Spleen (tissue), 11 donors: ENCODE measurements around the gene SETD1A. TPM values are rescaled to one million over a fixed set of nuclear protein-coding genes. Genes with fewer than 3 reads are reported as not detected.
A peak's percentile ranks its signal among the peaks of the same experiment; 100 is the strongest.

ENCODE experiments used
- DNase-seq: peaks from one replicate; pipeline ENCODE4 v3.0.0-alpha.2; 2020
- H3K27ac ChIP-seq, 8 donors: fragments of 200-600 bp; sonication (generic) in 7 of 8; 1 replicate in 4 of 8; 2 replicates in 4 of 8; pipeline versions ENCODE4 v1.5.0 to v1.8.0; 2016 to 2021; ENCODE audit warnings: inconsistent platforms in 4 of 8, mild to moderate bottlenecking in 4 of 8, moderate library complexity in 1 of 8
- H3K27me3 ChIP-seq, 7 donors: fragments of 200-600 bp; sonication (generic) in 6 of 7; replicated peaks in 1 of 7; 1 replicate in 4 of 7; 2 replicates in 3 of 7; pipeline versions ENCODE4 v1.5.0 to v1.8.0; 2016 to 2021; ENCODE audit warnings: inconsistent platforms in 3 of 7, mild to moderate bottlenecking in 1 of 7
- H3K36me3 ChIP-seq, 6 donors: fragments of 200-600 bp; sonication (generic) in 5 of 6; 1 replicate in 4 of 6; 2 replicates in 2 of 6; pipeline versions ENCODE4 v1.5.0 to v1.8.0; 2016 to 2021; ENCODE audit warnings: inconsistent platforms in 2 of 6
- H3K4me1 ChIP-seq, 6 donors: fragments of 200-600 bp; sonication (generic) in 5 of 6; 1 replicate in 3 of 6; 2 replicates in 3 of 6; pipeline versions ENCODE4 v1.5.0 to v1.8.0; 2016 to 2021; ENCODE audit warnings: inconsistent platforms in 3 of 6
- H3K4me3 ChIP-seq, 8 donors: fragments of 200-600 bp; sonication (generic) in 7 of 8; 1 replicate in 4 of 8; 2 replicates in 4 of 8; pipeline versions ENCODE4 v1.5.0 to v1.8.0; 2016 to 2021; ENCODE audit warnings: inconsistent platforms in 4 of 8, mild to moderate bottlenecking in 4 of 8, moderate library complexity in 2 of 8
- H3K9me3 ChIP-seq, 8 donors: fragments of 200-600 bp; sonication (generic) in 7 of 8; 1 replicate in 4 of 8; 2 replicates in 4 of 8; pipeline versions ENCODE4 v1.5.0 to v1.8.0; 2016 to 2021; ENCODE audit warnings: inconsistent platforms in 4 of 8
- POLR2A ChIP-seq, 3 donors: fragments of 450-650 bp; IDR thresholded peaks; one replicate each; pipeline ENCODE4 v1.5.1; 2017; ENCODE audit warnings: antibody characterized with exemption in 3 of 3, mild to moderate bottlenecking in 1 of 3
- POLR2AphosphoS5 ChIP-seq, 3 donors: sonication (generic); formaldehyde crosslinking; IDR thresholded peaks; one replicate each; pipeline ENCODE4 v1.5.1; 2017; ENCODE audit warnings: antibody characterized with exemption in 3 of 3
- WGBS, 5 donors: extraction: QIAGEN DNeasy Blood & Tissue Kit in 3 of 5; methylation state at CpG; one replicate each; pipeline versions ENCODE4 v1.1.5 to v1.1.7; 2013 to 2018; 5-methylcytosine and 5-hydroxymethylcytosine counted together
- intact Hi-C: fragments of 100-400 bp; cut with DNase I; formaldehyde crosslinking; loops from one replicate; pipeline ENCODE4 v1.15.0; 2023; ENCODE audit warnings: low total_unique reads
- polyA plus RNA-seq, 3 donors: library from polyadenylated mRNA; stranded (reverse); fragments of 200-250 nt; gene quantifications; one replicate each; pipeline ENCODE4 v1.2.1, GENCODE V29; 2013
- total RNA-seq, 7 donors: library from RNA; depleted of rRNA in 3 of 7; stranded (reverse); fragments of >200 nt in 3 of 7; fragmentation: NEBNext Ultra II Directional in 4 of 7; extraction: Animal tissue kit (Norgen Biotek cat#: 25700) in 4 of 7; gene quantifications; one replicate each; pipeline versions ENCODE4 v1.1.0 to v1.2.1, GENCODE V29; 2016 to 2021
- TF ChIP-seq, protein P1 (sequence below), 11 experiments: fragments of 200-600 bp in 7 of 11; fragments of 450-650 bp in 4 of 11; sonication (generic) in 4 of 11; IDR thresholded peaks in 8 of 11; conservative IDR thresholded peaks in 3 of 11; 1 replicate in 7 of 11; 2 replicates in 4 of 11; pipeline versions ENCODE4 v1.4.0 to v1.8.0; 2016 to 2021; ENCODE audit warnings: antibody characterized with exemption in 11 of 11, inconsistent platforms in 4 of 11, mild to moderate bottlenecking in 1 of 11
- donor health status: healthy with polysubstance abuse.
- donor health status: DM: no; HTN: no; CAD: no; lungs with moderate emphysema.
- donor health status: DM: no; HTN: no; CAD: no.
- donor health status: Bipolar disorder and iron deficiency.
- donor health status: healthy.
- donor health status: DM: no; HTN: no; CAD: no.
- donor health status: DM: yes; HTN: yes; CAD: no.

The SETD1A gene
- total and polyA plus RNA-seq, 10 donors = 4.8 to 24.9 (median 14.7) TPM

GRCh38 chr16:30914830-30915229, 42.7 kb upstream of the SETD1A start:
- Histone ChIP-seq H3K9me3 (no peaks in the 10 kb centered on the region), H3K4me1 (no peaks in the 10 kb centered on the region), H3K36me3 (no peaks in the 10 kb centered on the region), H3K27ac (no peak overlapping the region), H3K4me3 (no peak overlapping the region), H3K27me3 (no peaks in the 10 kb centered on the region)
- TF ChIP-seq POLR2A (IDR thresholded peaks at IDR 0.05) = peak in 1 of 3 donors; percentile 20
- no peak for TF ChIP-seq POLR2AphosphoS5 (IDR thresholded peaks at IDR 0.05)
- DNase-seq = no peak
- intact Hi-C loops = no loop called here
- WGBS, 5 donors = 71 to 88% (median 78%) methylated on average over 2 to 3 of the region's 3 CpGs

- Histone ChIP-seq H3K27ac (no peak overlapping the region), H3K4me3 (no peak overlapping the region), H3K36me3 (no peaks in the 10 kb centered on the region), H3K27me3 (no peaks in the 10 kb centered on the region), H3K9me3 (no peaks in the 10 kb centered on the region), H3K4me1 (peaks cover 3 to 17% (median 8%) of the 10 kb centered on the region in 6 donors)
- TF ChIP-seq POLR2AphosphoS5 (IDR thresholded peaks at IDR 0.05) = no peak
- no peak for TF ChIP-seq POLR2A (IDR thresholded peaks at IDR 0.05)
- TF ChIP-seq, protein P1, sequence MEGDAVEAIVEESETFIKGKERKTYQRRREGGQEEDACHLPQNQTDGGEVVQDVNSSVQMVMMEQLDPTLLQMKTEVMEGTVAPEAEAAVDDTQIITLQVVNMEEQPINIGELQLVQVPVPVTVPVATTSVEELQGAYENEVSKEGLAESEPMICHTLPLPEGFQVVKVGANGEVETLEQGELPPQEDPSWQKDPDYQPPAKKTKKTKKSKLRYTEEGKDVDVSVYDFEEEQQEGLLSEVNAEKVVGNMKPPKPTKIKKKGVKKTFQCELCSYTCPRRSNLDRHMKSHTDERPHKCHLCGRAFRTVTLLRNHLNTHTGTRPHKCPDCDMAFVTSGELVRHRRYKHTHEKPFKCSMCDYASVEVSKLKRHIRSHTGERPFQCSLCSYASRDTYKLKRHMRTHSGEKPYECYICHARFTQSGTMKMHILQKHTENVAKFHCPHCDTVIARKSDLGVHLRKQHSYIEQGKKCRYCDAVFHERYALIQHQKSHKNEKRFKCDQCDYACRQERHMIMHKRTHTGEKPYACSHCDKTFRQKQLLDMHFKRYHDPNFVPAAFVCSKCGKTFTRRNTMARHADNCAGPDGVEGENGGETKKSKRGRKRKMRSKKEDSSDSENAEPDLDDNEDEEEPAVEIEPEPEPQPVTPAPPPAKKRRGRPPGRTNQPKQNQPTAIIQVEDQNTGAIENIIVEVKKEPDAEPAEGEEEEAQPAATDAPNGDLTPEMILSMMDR (IDR thresholded peaks at IDR 0.05 in 8 of 11, conservative IDR thresholded peaks at IDR 0.05 in 3 of 11) = no peak
- DNase-seq = no peak
- intact Hi-C loops = no loop called here
- 67 to 86% (median 78%) methylated on average over 1 of the region's 1 CpG for WGBS, 5 donors
Measured at GRCh38 chr16:30918614-30919013, 38.9 kb upstream of the SETD1A start.

GRCh38 chr16:30920891-30921290, 36.7 kb upstream of the SETD1A start:
- H3K36me3 ChIP-seq = peaks cover 0 to 5% (median 0%) of the 10 kb centered on the region in 6 donors
- no peak for TF ChIP-seq POLR2A (IDR thresholded peaks at IDR 0.05)
- TF ChIP-seq, protein P1 (IDR thresholded peaks at IDR 0.05 in 8 of 11, conservative IDR thresholded peaks at IDR 0.05 in 3 of 11) = no peak
- TF ChIP-seq POLR2AphosphoS5 (IDR thresholded peaks at IDR 0.05) = no peak
- H3K9me3 ChIP-seq = no peaks in the 10 kb centered on the region
- peaks cover 7 to 40% (median 20%) of the 10 kb centered on the region in 6 donors for H3K4me1 ChIP-seq
- 43 to 61% (median 51%) methylated on average over 2 of the region's 2 CpGs for WGBS, 5 donors
- intact Hi-C loops = loop anchor here (2.0 kb wide), 1 partner anchor 76 kb away; no protein-coding TSS in a partner anchor
- H3K4me3 ChIP-seq = no peak overlapping the region
- peak overlapping the region in 6 of 8 donors; percentile 89 to 99 (median 96) for H3K27ac ChIP-seq
- no peak for DNase-seq
- no peaks in the 10 kb centered on the region for H3K27me3 ChIP-seq

DNA sequence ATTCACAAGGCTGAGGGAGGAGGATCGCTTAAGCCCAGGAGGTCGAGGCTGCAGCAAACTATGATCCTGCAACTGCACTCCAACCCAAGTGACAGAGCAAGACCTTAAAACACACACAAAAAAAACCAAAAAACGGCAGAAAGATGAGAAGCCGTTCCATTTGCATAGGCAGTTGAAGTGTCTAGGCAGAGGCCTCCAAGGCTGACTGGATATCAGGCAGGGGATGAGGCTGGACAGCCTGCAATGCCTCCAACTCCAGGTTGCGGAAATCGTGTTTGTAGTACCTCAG, 36.2 kb upstream of the SETD1A start:
- Histone ChIP-seq H3K4me1 (peaks cover 7 to 43% (median 22%) of the 10 kb centered on the region in 6 donors), H3K36me3 (peaks cover 0 to 10% (median 0%) of the 10 kb centered on the region in 6 donors), H3K27ac (peak overlapping the region; percentile 49 to 99 (median 96)), H3K4me3 (peak overlapping the region; percentile 47 to 95 (median 78)), H3K27me3 (no peaks in the 10 kb centered on the region), H3K9me3 (no peaks in the 10 kb centered on the region)
- no peak for DNase-seq
- intact Hi-C loops = loop anchor here (2.0 kb wide), 1 partner anchor 77 kb away; no protein-coding TSS in a partner anchor
- WGBS, 5 donors = 27 to 31% (median 29%) methylated on average over 6 of the region's 6 CpGs
- TF ChIP-seq, protein P1 (IDR thresholded peaks at IDR 0.05 in 8 of 11, conservative IDR thresholded peaks at IDR 0.05 in 3 of 11) = no peak
- no peak for TF ChIP-seq POLR2AphosphoS5 (IDR thresholded peaks at IDR 0.05)
- no peak for TF ChIP-seq POLR2A (IDR thresholded peaks at IDR 0.05)
